RWPE2 (cell line): Measurements from ENCODE around the gene ADGRG1.
A peak's percentile ranks its signal among the peaks of the same experiment; 100 is the strongest.

Experiments used
- ATAC-seq: fragments of 200-7000 bp; cut with Tn5 transposase; 3 replicates; pipeline ENCODE4 v1.9.1; 2021; ENCODE audit warnings: low read depth
- DNase-seq: peaks from one replicate; pipeline ENCODE4 v3.0.0-alpha.2; 2020; ENCODE audit warnings: low spot score
- H3K27ac ChIP-seq: fragments of 450-650 bp; 2 replicates; pipeline ENCODE4 v1.5.1; 2017; ENCODE audit warnings: mild to moderate bottlenecking; ENCODE audit not compliant: poor library complexity, severe bottlenecking
- H3K27me3 ChIP-seq: fragments of 250-450 bp; sonication (Bioruptor Pico); 2 replicates; pipeline ENCODE4 v1.5.1; 2021; ENCODE audit warnings: mild to moderate bottlenecking, moderate library complexity; ENCODE audit not compliant: insufficient read depth, poor library complexity, severe bottlenecking
- H3K36me3 ChIP-seq: fragments of 250-450 bp; sonication (Bioruptor Pico); 2 replicates; pipeline ENCODE4 v1.5.1; 2020; ENCODE audit warnings: low read depth, mild to moderate bottlenecking, moderate library complexity
- H3K4me1 ChIP-seq: fragments of 250-450 bp; sonication (Bioruptor Pico); 2 replicates; pipeline ENCODE4 v1.5.1; 2021; ENCODE audit warnings: mild to moderate bottlenecking, moderate library complexity; ENCODE audit not compliant: insufficient read depth, poor library complexity, severe bottlenecking
- H3K4me3 ChIP-seq: fragments of 250-450 bp; sonication (Bioruptor Pico); 2 replicates; pipeline ENCODE4 v1.5.1; 2021; ENCODE audit warnings: mild to moderate bottlenecking, moderate library complexity; ENCODE audit not compliant: severe bottlenecking
- H3K9me3 ChIP-seq: fragments of 250-450 bp; sonication (Bioruptor Pico); 2 replicates; pipeline ENCODE4 v1.5.1; 2021; ENCODE audit warnings: mild to moderate bottlenecking, moderate library complexity; ENCODE audit not compliant: severe bottlenecking
- TF ChIP-seq, protein P1 (sequence below): fragments of 450-650 bp; IDR thresholded peaks from one replicate; pipeline ENCODE4 v1.5.1; 2017; ENCODE audit warnings: mild to moderate bottlenecking, moderate library complexity; ENCODE audit not compliant: poor library complexity, severe bottlenecking

ADGRG1 gene

DNA sequence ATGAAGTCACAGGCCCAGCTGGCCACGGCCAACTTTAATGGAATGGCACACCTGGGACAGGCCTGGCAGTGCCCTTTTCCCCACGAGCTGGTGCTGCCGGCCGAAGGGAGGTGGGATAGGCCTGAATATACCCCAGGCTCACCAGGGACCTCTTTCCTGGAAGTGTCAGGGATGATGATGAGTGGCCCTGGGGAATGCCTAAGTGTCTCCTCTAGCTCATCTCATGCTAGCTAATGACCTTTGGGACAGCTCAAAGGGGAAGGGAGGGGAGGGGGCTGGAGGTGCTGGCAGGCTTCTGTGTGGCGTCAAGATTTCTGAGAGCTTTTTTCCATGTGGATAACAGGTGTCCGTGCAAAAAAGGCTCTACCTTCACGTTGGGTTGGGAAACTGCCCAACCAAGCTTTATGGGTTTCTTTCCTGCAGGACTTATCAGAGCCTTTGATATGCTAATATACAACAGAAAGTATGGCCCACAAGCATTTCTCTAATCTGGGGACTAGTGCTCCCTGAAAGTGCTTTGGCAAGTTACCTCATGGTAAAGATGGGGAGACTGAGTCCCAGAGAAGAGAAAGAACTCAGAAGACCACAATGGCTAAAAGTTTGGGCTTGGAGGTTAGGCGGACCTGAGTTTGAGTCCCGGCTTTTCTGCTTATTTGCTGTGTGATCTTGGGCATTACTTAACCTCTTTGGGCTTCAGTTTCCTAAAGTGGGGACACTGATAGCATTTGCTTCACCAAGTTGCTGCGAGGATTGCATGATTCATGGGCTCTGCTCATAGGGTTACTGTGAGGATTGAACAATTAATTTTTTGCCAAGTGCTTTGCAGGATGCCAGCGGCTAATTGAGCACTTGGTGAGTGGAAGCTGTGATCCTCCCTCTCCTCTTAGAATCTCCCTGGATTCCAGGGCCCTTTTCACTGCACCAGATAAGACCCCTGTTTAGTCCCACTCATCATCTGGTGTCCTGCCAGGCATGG lies 14.0 kb downstream of the ADGRG1 start:
- DNase-seq, result no peak
- Histone ChIP-seq H3K4me1 (peaks cover 32% of the 10 kb centered on the region), H3K27me3 (no peaks in the 10 kb centered on the region), H3K27ac (peak overlapping the region; percentile 68), H3K9me3 (no peaks in the 10 kb centered on the region), H3K4me3 (no peak overlapping the region), H3K36me3 (peaks cover 50% of the 10 kb centered on the region)
- no peak for ATAC-seq
- TF ChIP-seq, protein P1, sequence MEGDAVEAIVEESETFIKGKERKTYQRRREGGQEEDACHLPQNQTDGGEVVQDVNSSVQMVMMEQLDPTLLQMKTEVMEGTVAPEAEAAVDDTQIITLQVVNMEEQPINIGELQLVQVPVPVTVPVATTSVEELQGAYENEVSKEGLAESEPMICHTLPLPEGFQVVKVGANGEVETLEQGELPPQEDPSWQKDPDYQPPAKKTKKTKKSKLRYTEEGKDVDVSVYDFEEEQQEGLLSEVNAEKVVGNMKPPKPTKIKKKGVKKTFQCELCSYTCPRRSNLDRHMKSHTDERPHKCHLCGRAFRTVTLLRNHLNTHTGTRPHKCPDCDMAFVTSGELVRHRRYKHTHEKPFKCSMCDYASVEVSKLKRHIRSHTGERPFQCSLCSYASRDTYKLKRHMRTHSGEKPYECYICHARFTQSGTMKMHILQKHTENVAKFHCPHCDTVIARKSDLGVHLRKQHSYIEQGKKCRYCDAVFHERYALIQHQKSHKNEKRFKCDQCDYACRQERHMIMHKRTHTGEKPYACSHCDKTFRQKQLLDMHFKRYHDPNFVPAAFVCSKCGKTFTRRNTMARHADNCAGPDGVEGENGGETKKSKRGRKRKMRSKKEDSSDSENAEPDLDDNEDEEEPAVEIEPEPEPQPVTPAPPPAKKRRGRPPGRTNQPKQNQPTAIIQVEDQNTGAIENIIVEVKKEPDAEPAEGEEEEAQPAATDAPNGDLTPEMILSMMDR, result no peak

DNA sequence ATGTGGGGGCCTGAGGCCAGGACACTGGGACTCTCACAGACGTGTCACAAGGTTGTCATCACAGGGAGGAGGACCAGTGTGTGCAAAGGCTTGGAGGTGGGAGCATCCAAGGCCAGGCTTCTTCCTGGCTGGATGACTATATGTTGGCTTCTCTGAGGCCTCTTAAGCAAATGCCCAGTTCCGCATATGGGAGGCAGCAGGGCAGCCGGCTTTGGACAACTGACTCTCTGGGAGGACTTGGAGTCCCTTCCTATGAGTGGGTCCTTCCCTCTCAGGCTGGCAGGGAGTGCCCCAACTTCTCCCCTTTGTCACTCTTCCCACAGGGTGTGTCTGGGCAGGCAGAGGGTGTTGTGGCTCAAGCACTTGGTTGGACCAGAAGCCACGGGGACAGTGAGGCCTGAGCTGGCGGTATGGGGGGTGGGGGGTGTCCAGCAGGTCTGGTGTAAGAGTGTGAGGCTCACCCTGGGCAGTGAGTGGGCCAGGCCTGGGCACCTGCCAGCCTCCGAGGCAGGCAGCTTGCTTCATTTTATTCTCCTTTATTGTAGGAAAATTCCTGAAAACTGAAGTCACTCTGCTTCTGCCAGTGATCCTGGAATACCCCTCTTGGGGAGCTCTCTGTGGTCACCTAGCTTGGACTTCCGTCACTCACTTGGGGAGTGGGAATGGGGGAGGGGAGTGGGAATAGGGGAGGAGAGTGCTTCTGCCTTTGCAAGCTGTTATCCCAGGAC lies 14.9 kb downstream of the ADGRG1 start:
- Histone ChIP-seq H3K4me3 (no peak overlapping the region), H3K4me1 (peaks cover 33% of the 10 kb centered on the region), H3K36me3 (peaks cover 52% of the 10 kb centered on the region), H3K27ac (peak overlapping the region; percentile 68), H3K9me3 (no peaks in the 10 kb centered on the region), H3K27me3 (no peaks in the 10 kb centered on the region)
- TF ChIP-seq, protein P1, result no peak
- ATAC-seq (peak; percentile 40), DNase-seq (no peak)

DNA sequence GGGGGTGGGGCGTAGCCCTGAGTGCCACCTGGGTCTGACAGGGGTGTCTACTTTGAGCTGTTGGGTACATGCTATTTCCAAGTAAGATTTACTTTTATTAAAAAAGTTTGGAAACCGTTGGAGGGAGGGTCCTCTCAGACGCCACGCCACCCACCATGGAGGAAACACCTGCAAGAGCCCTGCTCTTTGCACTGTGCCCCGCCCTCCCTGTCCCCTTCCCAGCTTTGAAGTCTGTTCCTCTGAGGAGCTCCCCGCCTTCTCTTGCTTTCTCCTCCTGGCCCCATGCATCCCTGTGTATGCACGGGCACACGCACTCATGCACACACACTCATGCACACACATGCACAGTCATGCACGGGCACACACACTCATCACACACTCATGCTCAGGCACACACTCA lies 15.5 kb downstream of the ADGRG1 start:
- TF ChIP-seq, protein P1, result no peak
- peaks cover 57% of the 10 kb centered on the region for H3K36me3 ChIP-seq
- H3K27ac ChIP-seq, result peak overlapping the region; percentile 68
- ATAC-seq (no peak), DNase-seq (no peak)
- no peaks in the 10 kb centered on the region for H3K27me3 ChIP-seq
- no peak overlapping the region for H3K4me3 ChIP-seq
- H3K9me3 ChIP-seq, result no peaks in the 10 kb centered on the region
- H3K4me1 ChIP-seq, result peaks cover 33% of the 10 kb centered on the region

DNA sequence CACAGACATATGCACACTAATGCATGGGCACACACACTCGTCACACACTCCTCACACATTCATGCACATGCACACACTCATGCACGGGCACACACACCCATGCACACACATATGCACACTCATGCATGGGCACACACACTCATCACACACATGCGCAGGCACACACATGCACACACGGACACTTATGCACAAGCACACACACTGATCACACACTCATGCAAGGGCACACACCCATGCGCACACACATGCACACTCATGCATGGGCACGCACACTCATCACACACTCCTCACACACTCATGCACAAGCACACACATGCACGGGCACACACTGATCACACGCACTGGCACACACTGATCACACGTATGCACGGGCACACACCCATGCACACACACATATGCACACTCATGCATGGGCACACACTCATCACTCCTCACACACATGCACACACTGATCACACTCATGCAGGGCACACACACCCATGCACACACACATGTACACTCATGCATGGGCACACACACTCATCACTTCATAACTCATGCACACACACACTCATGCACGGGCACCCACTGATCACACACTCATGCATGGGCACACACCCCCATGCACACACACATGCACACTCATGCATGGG lies 16.1 kb downstream of the ADGRG1 start:
- Histone ChIP-seq H3K4me1 (peaks cover 33% of the 10 kb centered on the region), H3K36me3 (peaks cover 57% of the 10 kb centered on the region), H3K9me3 (no peaks in the 10 kb centered on the region), H3K4me3 (no peak overlapping the region), H3K27me3 (no peaks in the 10 kb centered on the region), H3K27ac (no peak overlapping the region)
- no peak for ATAC-seq
- TF ChIP-seq, protein P1, result no peak
- no peak for DNase-seq
